ENCODE data around the gene AHNAK.

GRCh38 chr11:62399878-62400266 lies 146.7 kb downstream of the AHNAK start:
- TF ChIP-seq POLR2A (IDR thresholded peaks at IDR 0.05) = no peak
- TF ChIP-seq CTCF (IDR thresholded peaks at IDR 0.05) = no peak

Measured in gastroesophageal sphincter (tissue), 3 donors.